Stimulated activated CD4-positive, alpha-beta T cell treated with anti-CD3 and anti-CD28 coated beads, Interleukin-12 subunit alpha, Interleukin-12 subunit beta, amount 100 ng/mL, for 48 hours (primary cell): ENCODE data around the gene ZNF564.
"Not testable (repeated sequence)": the region's sequence is repeated elsewhere in the genome, so short reads cannot be mapped to it uniquely, and the experiment has no call there.

Experiments used
- DNase-seq, 3 donors: peaks; one replicate each; pipeline ENCODE4 v3.0.0-alpha.2; 2020; ENCODE audit warnings: low read depth in 2 of 3, low spot score in 1 of 3

The ZNF564 gene

DNA sequence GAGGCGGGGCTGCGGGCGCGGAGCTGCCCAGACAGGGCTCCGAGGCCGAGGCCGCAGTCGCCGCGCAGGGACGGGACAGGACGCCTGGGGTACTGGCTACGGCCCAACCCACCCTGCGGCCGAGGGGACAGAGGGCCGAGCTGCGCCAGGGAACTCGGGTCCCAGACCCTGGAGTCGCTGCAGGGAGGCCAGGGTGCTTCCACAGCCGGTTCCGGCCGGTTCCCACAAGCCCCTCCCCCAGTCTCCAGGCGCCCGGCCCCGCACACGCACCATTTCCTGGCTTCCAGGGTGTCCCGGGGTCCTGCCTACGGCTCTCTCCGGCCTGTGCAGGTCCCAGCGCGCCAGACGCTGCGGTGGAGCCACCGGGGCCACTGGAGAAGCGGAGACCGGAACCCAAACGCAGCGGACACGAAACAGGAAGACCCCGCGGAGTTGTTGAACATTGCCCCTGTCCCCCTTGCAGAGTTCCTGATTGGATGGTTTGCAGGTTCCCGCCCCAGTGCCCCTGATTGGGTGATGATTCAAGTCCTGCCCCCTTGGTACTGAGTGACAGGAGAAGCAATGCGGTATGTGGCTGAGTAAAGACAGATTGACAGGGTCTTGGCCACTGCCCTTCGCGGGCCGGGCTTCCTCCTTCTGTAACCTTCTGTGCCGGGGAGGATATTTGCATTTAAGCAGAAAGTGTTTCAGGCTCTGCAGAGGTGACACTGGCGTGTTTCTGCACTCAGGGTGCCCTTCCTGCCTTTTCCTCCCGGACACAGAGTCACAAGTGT is at the start of gene ZNF564:
Gene ZNF564 (minus strand): TSS at position 423 of the 773 bp plus-strand sequence. CDS start 150 bp downstream, at position 273.
- peak; percentile 84 to 88 (median 88) for DNase-seq

DNA sequence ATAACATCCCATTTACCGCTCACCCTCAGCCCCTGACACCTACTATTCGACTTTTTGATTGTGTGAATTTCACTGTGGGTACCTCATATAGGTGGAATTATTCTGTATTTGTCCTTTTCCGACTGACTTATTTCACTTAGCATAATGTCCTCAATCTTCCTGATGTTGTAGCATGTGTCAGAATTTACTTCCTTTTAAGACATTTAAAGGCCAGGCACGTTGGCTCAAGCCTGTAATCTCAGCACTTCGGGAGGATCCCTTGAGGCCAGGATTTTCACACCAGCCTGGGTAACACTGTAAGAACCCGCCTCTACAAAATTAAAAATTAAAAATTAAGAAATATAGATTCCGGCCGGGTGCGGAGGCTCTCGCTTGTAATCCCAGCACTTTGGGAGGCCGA is 46.3 kb upstream of the ZNF564 start:
- no peak for DNase-seq

DNA sequence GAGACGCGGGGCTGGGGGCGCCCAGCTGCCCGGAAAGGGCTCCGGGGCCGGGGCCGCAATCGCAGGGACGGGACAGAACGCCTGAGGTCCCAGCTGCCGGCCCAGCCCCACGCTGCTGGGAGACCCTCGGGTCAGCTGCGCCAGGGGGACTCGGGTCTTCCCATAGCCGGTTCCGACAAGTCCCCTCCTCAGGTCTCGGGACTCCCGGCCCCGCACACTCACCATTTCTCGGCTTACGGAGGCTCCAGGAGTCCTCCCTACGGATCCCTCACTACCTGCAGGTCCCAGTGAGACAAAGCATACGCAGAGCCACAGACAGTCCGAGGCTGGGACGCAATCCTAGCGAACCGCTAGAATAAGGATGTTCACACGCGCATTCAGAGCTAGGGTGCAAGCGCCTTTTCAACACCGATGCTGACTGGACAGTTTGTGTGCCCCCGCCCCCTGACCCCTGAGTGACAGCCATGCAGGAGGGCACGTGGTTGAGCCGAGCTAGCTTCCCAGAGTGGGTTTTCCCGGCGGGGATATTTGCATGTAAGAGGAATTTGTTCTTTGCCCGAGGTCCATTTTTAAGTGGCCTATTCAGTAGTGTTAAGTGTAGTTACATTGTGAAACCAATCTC is 45.8 kb upstream of the ZNF564 start:
- no peak for DNase-seq

DNA sequence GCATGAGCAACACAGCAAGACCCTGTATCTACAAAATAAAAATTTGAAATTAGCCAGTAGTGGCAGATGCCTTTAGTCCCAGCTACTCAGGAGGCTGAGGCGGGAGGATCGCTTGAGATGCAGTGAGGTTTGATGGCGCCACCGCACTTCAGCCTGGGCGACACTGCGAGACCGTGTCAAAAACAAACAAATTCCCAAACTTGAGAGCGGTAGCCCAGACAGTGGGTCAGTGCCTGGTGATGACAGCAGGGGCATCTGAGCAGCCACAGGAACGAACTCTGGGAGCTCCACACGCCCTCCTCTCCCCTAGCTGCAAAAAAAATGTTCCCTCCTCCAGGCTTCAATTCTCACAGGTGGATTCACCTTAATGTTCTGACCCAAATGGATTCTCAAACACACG is 45.2 kb upstream of the ZNF564 start:
- DNase-seq, result no peak

GRCh38 chr19:12581100-12581499 is 29.8 kb upstream of the ZNF564 start:
- no peak for DNase-seq

- no peak for DNase-seq
These were observed 29.0 kb upstream of the ZNF564 start for GRCh38 chr19:12580180-12580694.

GRCh38 chr19:12578641-12579040 is 27.4 kb upstream of the ZNF564 start:
- DNase-seq, result no peak

GRCh38 chr19:12574036-12574435 is 22.8 kb upstream of the ZNF564 start:
- no peak for DNase-seq

DNA sequence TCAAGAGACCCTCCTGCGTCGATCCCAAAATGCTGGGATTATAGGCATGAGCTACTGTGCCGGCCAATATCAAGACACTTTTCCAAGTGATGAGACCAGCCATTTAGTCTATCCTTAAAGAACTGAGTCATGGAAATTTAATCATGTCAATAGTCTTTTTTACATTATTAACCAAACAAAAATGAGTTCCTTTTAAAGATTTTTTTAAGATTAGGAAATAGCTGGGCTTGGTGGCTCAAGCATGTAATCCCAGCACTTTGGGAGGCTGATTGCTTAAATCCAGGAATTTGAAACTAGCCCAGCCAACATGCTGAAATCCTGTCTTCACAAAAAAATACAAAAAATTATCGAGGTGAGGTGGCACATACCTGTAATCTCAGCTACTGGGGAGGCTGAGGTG is 16.7 kb upstream of the ZNF564 start:
- DNase-seq, result no peak

- not testable (repeated sequence) for DNase-seq
These were observed 15.1 kb upstream of the ZNF564 start for GRCh38 chr19:12566380-12566779.

DNA sequence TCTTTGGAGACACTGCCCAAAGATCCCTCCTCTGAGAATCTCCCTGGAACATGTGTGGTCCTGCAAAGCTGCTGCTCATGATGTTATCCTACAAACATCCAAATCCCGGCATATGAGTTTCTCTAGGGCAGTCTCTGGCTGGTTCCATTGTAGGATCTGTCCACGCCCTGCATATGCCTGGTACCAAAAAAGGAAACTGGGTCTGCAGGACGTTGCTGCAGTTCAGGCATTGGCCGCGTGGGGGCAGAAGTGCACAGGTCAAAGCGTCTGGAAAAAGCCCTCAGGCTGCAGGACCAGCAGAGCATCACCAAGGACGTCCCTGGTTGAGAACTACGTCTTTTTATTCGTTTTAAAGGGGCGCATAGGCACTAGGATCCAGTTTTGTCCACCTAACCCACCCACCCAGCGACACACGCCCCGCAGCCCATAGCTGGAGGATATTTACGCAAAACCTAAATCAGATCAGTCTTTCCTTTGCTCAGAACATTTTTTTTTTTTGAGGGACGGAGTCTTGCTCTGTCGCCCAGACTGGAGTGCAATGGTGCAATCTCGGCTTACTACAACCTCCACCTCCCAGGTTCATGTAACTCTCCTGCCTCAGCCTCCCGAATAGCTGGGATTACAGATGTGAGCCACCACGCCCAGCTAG is 12.9 kb upstream of the ZNF564 start:
- DNase-seq, result peak; percentile 87 to 98 (median 88)

DNA sequence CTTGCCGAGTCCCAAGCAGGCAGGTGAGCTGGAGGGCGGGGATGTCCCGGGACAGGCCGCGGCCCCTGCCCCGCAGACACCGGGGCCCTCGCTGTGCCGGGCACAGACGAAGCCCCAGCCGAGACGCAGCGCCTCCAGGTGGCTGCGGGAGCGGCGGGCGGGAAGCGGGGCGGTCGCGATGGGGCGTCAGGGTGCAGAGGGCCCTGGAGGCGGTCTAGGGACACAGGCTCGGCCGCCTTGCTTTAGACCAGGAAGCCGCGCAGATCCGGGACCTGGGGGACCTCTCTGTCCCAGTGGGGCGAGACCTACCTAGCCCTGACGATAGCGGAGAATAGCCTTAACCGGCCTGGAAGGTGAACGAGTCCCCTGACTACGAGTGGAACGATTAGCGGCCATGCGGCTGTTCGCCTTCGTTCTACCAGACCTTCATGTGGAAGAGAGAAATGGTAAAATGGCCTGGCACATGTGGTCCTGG is 4.2 kb upstream of the ZNF564 start:
- no peak for DNase-seq

- no peak for DNase-seq
These were observed 4.4 kb downstream of the ZNF564 start for GRCh38 chr19:12546903-12547302.

- DNase-seq, result no peak
These were observed 5.2 kb downstream of the ZNF564 start for GRCh38 chr19:12546068-12546467.

DNA sequence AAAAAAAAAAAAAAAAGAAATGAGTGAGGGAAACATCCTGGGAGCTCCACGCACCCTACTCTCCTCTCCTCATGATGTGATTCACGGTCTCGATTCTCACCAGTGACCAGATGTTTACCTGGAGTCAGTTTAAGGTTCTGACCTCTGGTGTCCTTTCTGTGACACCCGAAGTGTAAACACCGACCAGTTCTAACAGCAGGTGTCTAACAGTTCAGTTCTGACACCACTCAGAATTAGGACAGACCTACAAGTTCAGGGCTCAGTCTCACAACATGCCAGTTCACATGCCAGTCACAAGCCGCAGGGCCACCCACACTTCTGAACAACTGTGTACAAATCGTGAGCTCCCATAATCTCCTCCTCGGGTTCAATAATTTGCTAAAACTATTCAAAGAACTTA is 6.0 kb downstream of the ZNF564 start:
- DNase-seq, result no peak

GRCh38 chr19:12544401-12544876 is 6.8 kb downstream of the ZNF564 start:
- no peak for DNase-seq

DNA sequence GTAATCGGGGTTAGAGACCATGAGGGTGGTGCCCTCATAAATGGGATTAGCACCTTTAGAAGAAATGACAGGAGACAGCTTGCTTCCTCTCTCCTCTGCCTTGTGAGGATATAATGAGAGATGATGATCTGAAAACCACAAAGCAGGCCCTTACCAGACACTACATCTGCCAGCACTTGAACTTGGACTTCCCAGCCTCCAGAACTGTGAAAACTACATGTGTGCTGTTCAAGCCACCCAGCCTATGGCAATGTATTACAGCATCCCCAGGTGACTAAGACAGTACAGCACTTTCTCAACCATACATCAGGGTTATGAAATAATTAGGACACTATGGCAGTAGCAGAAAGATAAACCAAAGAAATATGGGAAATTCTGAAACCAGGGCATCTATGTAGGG is 7.4 kb downstream of the ZNF564 start:
- DNase-seq, result no peak

- DNase-seq, result no peak
These were observed 24.0 kb downstream of the ZNF564 start for GRCh38 chr19:12527034-12527836.

DNA sequence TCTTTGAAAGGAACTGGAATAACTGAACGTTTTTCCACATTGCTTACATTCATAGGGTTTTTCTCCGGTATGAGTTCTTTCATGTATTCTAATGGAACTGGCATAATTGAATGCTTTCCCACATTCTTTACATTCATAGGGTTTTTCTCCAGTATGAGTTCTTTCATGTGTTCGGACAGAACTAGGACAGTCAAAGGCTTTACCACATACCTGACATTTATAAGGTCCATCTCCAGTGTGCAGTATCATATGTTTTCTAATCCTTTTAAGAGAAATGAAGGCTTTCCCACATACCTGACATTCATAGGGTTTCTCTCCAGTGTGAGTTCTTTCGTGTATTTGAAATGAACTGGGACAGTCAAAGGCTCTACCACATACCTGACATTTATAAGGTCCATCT is 24.7 kb downstream of the ZNF564 start:
- no peak for DNase-seq

GRCh38 chr19:12521996-12522395 is 29.3 kb downstream of the ZNF564 start:
- DNase-seq, result peak in 1 of 3 donors; percentile 5

DNA sequence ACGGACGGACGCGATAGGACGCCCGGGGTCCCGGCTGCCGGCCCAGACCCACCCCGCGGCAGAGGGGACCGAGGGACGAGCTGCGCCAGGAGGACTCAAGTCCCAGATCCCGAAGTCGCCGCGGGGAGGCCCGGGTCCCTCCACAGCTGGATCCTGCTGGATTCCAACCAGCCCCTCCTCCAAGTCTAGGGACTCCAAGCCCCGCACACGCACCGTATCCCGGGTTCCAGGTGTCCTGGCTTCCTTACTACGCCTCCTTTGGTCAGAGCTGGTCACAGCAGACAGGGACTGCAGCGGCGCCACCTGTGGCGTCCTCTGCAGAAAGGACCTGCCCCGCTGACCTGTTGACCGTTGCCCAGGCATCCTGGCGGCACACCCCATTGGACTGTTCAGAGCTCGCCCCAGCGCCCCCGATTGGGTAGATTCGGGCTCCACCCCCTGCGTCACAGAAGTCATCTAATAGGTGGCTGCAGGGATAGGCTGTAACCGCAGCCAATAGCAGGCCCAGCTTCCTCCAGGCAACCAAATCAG is 37.7 kb downstream of the ZNF564 start:
- no peak for DNase-seq
